GM12801 (cell line): ENCODE measurements around the gene AGAP1.

Source experiments
- TF ChIP-seq, protein P1 (sequence below): IDR thresholded peaks from one replicate; pipeline ENCODE4 v1.5.1; 2011; ENCODE audit warnings: control low read depth; ENCODE audit not compliant: insufficient read length; ENCODE audit errors: extremely low read depth

The AGAP1 gene

DNA sequence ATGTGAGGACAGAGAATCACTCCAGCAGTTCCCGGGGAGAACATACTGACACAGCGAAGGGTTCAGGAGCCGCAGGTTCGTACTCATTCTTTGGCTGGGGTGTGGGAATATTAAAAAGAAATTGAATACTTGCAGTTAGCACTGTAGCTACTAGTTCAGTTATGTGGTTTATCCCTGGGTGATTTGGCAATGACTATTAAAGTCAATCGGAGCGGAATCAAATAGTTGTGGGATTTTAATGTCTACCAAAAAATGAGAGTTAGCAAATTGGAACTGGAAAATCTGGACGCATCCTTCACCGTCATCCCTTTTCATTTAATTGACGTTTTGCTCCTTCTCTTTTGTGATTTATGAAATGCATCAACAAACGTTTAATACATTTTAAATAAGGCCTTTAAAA is 623.6 kb downstream of the AGAP1 start:
- TF ChIP-seq, protein P1, sequence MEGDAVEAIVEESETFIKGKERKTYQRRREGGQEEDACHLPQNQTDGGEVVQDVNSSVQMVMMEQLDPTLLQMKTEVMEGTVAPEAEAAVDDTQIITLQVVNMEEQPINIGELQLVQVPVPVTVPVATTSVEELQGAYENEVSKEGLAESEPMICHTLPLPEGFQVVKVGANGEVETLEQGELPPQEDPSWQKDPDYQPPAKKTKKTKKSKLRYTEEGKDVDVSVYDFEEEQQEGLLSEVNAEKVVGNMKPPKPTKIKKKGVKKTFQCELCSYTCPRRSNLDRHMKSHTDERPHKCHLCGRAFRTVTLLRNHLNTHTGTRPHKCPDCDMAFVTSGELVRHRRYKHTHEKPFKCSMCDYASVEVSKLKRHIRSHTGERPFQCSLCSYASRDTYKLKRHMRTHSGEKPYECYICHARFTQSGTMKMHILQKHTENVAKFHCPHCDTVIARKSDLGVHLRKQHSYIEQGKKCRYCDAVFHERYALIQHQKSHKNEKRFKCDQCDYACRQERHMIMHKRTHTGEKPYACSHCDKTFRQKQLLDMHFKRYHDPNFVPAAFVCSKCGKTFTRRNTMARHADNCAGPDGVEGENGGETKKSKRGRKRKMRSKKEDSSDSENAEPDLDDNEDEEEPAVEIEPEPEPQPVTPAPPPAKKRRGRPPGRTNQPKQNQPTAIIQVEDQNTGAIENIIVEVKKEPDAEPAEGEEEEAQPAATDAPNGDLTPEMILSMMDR, result no peak

DNA sequence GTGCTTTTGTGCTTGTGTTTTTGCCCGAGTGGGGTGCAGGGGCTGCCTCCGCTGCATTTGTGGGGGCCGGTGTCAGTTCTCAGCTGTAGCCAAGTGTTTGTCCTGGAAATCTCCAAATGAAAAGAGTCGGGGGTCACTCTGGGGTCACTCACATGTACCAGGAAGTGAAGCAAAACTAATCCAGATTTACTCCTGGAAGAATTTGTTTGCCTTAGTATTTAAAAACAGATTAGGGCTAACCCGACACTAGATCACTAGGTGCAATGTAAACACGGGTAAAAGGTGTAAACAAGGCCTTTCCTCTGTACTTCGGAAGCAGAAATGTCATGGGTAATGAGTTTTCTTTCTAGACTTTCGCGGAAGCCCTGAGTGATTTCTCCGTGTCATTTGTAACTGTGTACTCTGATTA is 624.0 kb downstream of the AGAP1 start:
- TF ChIP-seq, protein P1, result no peak

DNA sequence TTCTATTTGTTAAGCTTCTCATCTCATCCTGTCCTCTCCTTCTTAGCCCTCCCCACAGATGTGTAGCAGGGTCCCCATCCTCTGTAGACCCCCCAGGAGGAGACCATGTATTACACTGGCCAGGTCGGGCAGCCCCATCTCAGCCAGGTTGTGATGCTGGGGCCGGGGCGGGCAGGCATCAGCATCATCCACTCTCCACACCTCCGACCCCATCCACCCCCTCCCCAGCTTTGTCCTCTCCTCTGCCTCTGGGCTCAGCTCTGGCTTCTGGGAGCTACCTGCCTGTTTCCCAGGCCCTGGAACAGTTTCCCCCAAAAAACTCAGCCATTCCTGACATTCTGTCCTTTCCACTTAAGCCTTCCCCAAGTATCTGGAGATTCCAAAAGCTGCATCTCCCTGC is 625.2 kb downstream of the AGAP1 start:
- TF ChIP-seq, protein P1, result no peak

DNA sequence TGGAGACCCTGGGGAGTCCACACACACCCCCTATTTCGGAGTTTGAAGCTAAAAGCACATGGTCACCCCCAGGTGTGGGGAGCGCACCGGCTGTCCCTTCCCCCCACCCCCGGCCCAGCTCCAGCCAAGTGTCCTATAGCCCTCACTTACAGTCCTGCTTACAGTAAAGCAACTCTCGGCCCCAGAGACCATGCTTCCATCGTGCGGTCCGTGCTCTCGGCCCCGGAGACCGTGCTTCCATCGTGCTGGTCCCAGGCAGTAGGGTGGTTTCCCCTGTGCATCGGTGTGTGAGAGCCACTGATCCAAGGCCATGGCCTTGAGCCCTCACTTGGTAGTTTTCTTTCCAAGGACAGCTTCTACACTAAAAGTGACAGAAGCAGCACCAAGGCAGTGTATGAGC is 625.6 kb downstream of the AGAP1 start:
- TF ChIP-seq, protein P1, result no peak

DNA sequence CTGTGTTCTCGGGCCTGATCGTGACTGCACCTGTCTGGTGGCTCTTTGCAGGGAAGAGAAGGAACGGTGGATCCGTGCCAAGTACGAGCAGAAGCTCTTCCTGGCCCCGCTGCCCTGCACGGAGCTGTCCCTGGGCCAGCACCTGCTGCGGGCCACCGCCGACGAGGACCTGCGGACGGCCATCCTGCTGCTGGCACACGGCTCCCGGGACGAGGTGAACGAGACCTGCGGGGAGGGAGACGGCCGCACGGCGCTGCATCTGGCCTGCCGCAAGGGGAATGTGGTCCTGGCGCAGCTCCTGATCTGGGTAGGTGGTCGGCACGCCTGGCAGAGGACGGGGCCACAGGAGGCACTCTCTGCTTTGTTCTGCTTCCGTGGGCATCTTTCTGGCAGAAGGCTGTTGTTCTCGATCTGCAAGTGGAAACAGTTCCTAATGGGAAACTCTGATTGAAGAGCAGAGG is 626.3 kb downstream of the AGAP1 start:
- TF ChIP-seq, protein P1, result no peak

DNA sequence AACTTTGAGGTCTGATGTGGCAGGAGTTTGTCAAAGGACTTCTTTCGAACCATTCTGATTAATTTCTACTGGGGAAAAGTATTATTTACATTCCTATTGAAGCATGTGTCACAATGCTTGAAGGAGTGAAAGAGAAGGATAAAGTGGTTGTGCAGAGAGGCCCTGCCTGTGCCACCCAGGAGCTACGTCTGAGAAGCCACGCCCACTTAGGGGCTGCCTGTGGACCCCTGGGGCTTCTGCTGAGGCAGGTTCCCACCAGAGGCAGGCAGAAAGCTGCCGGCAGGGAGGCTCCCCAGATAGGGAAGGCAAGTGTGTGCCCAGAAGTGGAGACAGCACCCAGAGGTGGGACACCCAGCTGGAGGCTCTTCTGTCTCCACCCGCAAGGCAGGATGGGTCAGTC is 627.0 kb downstream of the AGAP1 start:
- TF ChIP-seq, protein P1, result no peak

DNA sequence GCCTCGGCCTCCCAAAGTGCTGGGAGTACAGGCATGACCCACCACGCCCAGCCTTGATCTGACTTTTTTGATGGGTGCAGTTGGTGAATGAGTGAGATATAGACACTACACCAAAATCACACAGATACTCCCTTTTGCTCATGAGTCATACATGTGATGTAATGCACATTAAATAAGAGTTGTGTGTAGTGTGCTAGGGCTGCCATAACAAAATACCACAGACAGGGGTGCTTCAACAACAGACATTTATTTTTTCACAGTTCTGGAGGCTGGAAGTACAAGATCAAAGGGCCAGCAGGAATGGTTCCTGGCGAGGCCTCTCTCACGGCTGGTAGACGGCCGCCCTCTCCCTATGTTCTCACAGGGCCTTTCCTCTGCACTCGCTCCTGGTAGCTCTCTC is 627.7 kb downstream of the AGAP1 start:
- TF ChIP-seq, protein P1, result no peak

DNA sequence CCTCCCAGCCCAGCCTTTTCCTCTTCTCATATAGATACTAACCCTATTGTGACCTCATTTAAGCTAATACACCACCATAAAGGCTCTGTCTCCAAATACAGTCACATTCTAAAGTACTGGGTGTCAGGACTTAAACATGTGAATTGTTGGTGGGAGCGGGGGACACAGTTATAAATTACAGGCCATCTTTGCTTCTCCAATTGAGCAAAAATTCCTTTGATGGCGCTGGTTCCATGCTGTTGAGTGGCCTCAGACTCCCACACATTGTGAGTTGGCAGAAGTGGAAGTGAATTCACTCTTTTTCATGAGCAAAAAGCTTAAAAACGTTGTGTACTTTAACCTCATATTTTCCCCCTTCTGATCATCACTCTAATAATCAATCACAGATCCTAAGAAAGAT is 628.4 kb downstream of the AGAP1 start:
- TF ChIP-seq, protein P1, result no peak
